MG63 (cell line): Measurements from ENCODE around the gene PRDX2. TPM values are rescaled to one million over a fixed set of nuclear protein-coding genes. Genes with fewer than 3 reads are reported as not detected.
"Not testable (repeated sequence)": the region's sequence is repeated elsewhere in the genome, so short reads cannot be mapped to it uniquely, and the experiment has no call there.

Experiments used
- DNase-seq: peaks from one replicate; pipeline ENCODE4 v3.0.0-alpha.2; 2020
- H3K27me3 ChIP-seq: fragments of 250-450 bp; sonication (Bioruptor Pico); 2 replicates; pipeline ENCODE4 v1.5.1; 2020; ENCODE audit warnings: mild to moderate bottlenecking, moderate library complexity
- H3K36me3 ChIP-seq: fragments of 250-450 bp; sonication (Bioruptor Pico); 2 replicates; pipeline ENCODE4 v1.5.1; 2020; ENCODE audit warnings: mild to moderate bottlenecking, moderate library complexity
- H3K4me3 ChIP-seq: fragments of 250-450 bp; sonication (Bioruptor Pico); 2 replicates; pipeline ENCODE4 v1.5.1; 2020; ENCODE audit warnings: mild to moderate bottlenecking, moderate library complexity
- H3K9me3 ChIP-seq: fragments of 250-450 bp; sonication (Bioruptor Pico); 2 replicates; pipeline ENCODE4 v1.5.1; 2020; ENCODE audit warnings: mild to moderate bottlenecking, moderate library complexity
- total RNA-seq: library from RNA; depleted of rRNA; stranded (reverse); fragments of >200 nt; shearing (Covaris generic); gene quantifications from 2 replicates; pipeline ENCODE4 v1.2.3, GENCODE V29; 2014; ENCODE audit warnings: low replicate concordance; rRNA removed

The PRDX2 gene
- 279 and 325 TPM in 2 replicates for total RNA-seq

GRCh38 chr19:12801466-12802266, at the start of gene PRDX2, which contains the start of gene THSD8:
PRDX2 (minus strand) TSS chr19:12801800; CDS start chr19:12801261, 539 bp downstream.
THSD8 (plus strand) TSS chr19:12802069; CDS start chr19:12802072, 3 bp downstream.
- no peaks in the 10 kb centered on the region for H3K9me3 ChIP-seq
- H3K27me3 ChIP-seq = no peaks in the 10 kb centered on the region
- H3K36me3 ChIP-seq = peaks cover 18% of the 10 kb centered on the region
- H3K4me3 ChIP-seq = peak within 1 kb of the TSS; percentile 68
- DNase-seq = peak; percentile 84

- Histone ChIP-seq H3K4me3 (peak overlapping the region; percentile 7; the same call in 1 of the 2 replicates), H3K36me3 (no peaks in the 10 kb centered on the region), H3K27me3 (0 out of 2 replicates have a peak, but pooled peaks cover 11% of the 10 kb centered on the region), H3K9me3 (no peaks in the 10 kb centered on the region)
- DNase-seq = peak; percentile 93
Measured at GRCh38 chr19:12847159-12848139, 45.8 kb upstream of the PRDX2 start.

GRCh38 chr19:12846613-12847012, 45.0 kb upstream of the PRDX2 start:
- DNase-seq, H3K9me3 ChIP-seq, H3K36me3 ChIP-seq, H3K4me3 ChIP-seq: not testable (repeated sequence)
- peaks cover 13% of the 10 kb centered on the region; the same call in 1 of the 2 replicates for H3K27me3 ChIP-seq

GRCh38 chr19:12843999-12844732, 42.6 kb upstream of the PRDX2 start:
- DNase-seq = no peak
- Histone ChIP-seq H3K36me3 (no peaks in the 10 kb centered on the region), H3K27me3 (peaks cover 20% of the 10 kb centered on the region; the same call in 1 of the 2 replicates), H3K4me3 (no peak overlapping the region), H3K9me3 (no peaks in the 10 kb centered on the region)

- no peaks in the 10 kb centered on the region for H3K9me3 ChIP-seq
- H3K36me3 ChIP-seq = no peaks in the 10 kb centered on the region
- H3K4me3 ChIP-seq = no peak overlapping the region
- no peak for DNase-seq
- H3K27me3 ChIP-seq = peaks cover 23% of the 10 kb centered on the region; the same call in 1 of the 2 replicates
Measured at GRCh38 chr19:12843328-12843727, 41.7 kb upstream of the PRDX2 start.

GRCh38 chr19:12842511-12842910, 40.9 kb upstream of the PRDX2 start:
- Histone ChIP-seq H3K27me3 (peaks cover 29% of the 10 kb centered on the region), H3K9me3 (no peaks in the 10 kb centered on the region), H3K4me3 (no peak overlapping the region), H3K36me3 (no peaks in the 10 kb centered on the region)
- no peak for DNase-seq

GRCh38 chr19:12841094-12841493, 39.5 kb upstream of the PRDX2 start:
- H3K9me3 ChIP-seq = no peaks in the 10 kb centered on the region
- H3K4me3 ChIP-seq = no peak overlapping the region
- H3K36me3 ChIP-seq = no peaks in the 10 kb centered on the region
- no peak for DNase-seq
- H3K27me3 ChIP-seq = peaks cover 33% of the 10 kb centered on the region

GRCh38 chr19:12840091-12841079, 38.8 kb upstream of the PRDX2 start:
- Histone ChIP-seq H3K9me3 (no peaks in the 10 kb centered on the region), H3K27me3 (peaks cover 38% of the 10 kb centered on the region), H3K36me3 (no peaks in the 10 kb centered on the region), H3K4me3 (no peak overlapping the region)
- peak; percentile 77 for DNase-seq

GRCh38 chr19:12838886-12839756, 37.5 kb upstream of the PRDX2 start:
- Histone ChIP-seq H3K4me3 (peak overlapping the region; percentile 51), H3K36me3 (no peaks in the 10 kb centered on the region), H3K27me3 (peaks cover 51% of the 10 kb centered on the region), H3K9me3 (no peaks in the 10 kb centered on the region)
- no peak for DNase-seq

- Histone ChIP-seq H3K27me3 (peaks cover 56% of the 10 kb centered on the region), H3K36me3 (no peaks in the 10 kb centered on the region), H3K9me3 (no peaks in the 10 kb centered on the region), H3K4me3 (peak within 1 kb of the TSS; percentile 51)
- peak; percentile 75 for DNase-seq
Measured at GRCh38 chr19:12838182-12838885, 36.7 kb upstream of the PRDX2 start, which contains the start of gene MAST1. MAST1 (plus strand) TSS chr19:12838515; CDS start chr19:12838573, 58 bp downstream.

- H3K27me3 ChIP-seq = peaks cover 66% of the 10 kb centered on the region
- no peak for DNase-seq
- no peak overlapping the region for H3K4me3 ChIP-seq
- H3K9me3 ChIP-seq = no peaks in the 10 kb centered on the region
- H3K36me3 ChIP-seq = no peaks in the 10 kb centered on the region
Measured at GRCh38 chr19:12837225-12837624, 35.6 kb upstream of the PRDX2 start.

GRCh38 chr19:12836529-12836863, 34.9 kb upstream of the PRDX2 start:
- no peak for DNase-seq
- Histone ChIP-seq H3K36me3 (no peaks in the 10 kb centered on the region), H3K4me3 (no peak overlapping the region), H3K27me3 (peaks cover 70% of the 10 kb centered on the region), H3K9me3 (no peaks in the 10 kb centered on the region)

- peaks cover 78% of the 10 kb centered on the region for H3K27me3 ChIP-seq
- H3K36me3 ChIP-seq = no peaks in the 10 kb centered on the region
- H3K4me3 ChIP-seq = no peak overlapping the region
- no peak for DNase-seq
- no peaks in the 10 kb centered on the region for H3K9me3 ChIP-seq
Measured at GRCh38 chr19:12834976-12835757, 33.6 kb upstream of the PRDX2 start.
